NCI-H2227 (cell line): ENCODE measurements around the gene SLC25A52.
"Not testable (repeated sequence)": the region's sequence is repeated elsewhere in the genome, so short reads cannot be mapped to it uniquely, and the experiment has no call there.

Source experiments
- DNase-seq: peaks from one replicate; lab custom pipeline; 2025; ENCODE audit not compliant: unreplicated experiment; lab: John Stamatoyannopoulos, UW

The SLC25A52 gene

DNA sequence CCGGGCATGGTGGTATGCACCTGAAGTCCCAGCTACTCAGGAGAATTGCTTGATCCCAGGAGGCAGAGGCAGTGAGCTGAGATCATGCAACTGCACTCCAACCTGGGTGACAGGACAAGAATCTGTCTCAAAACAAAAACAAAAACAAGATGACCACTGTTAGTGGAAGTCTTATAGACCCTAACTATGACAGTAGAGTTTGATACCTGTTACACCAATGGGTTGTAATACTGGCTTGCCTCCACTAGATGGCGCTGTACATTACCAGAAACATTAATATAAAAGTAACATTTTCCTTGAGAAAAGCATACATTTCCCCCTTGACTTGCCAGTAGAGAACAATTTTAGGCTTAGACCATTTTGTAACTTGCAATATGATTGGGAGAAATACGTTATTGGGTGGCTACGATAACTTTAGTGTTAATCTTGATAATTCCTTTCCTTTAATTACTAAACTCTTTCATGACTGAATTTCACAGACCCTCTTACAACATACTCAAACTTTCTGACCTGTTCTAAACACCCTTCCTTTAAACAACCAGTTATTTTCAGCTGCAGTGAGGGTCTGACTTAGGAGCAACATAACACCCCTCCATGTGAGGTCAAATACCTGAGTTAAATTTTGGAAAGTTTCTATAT is 19.5 kb downstream of the SLC25A52 start:
- peak; percentile 44 for DNase-seq

DNA sequence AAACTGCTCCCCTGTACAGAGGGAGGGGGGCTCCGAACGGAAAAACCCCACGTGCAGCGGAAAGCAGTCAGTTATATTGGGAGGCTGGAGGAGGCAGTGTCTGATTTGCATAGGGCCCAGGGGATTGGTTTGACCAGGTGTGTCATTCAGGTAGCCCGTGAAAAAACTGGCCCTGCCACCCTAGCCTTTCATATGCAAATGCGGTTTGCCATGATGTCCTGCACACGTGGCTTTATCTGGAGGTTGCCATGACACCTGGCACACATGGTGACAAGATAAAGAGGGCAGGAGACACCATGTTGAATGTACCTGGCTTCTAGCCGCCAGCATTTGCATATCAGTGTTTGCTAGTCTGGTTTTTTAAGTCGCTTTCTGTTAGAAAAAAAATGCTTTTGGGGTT is 20.5 kb downstream of the SLC25A52 start:
- DNase-seq, result no peak

- no peak for DNase-seq
Measured at GRCh38 chr18:31739651-31740050, 21.0 kb downstream of the SLC25A52 start.

- no peak for DNase-seq
Measured at GRCh38 chr18:31738460-31739407, 21.9 kb downstream of the SLC25A52 start.

DNA sequence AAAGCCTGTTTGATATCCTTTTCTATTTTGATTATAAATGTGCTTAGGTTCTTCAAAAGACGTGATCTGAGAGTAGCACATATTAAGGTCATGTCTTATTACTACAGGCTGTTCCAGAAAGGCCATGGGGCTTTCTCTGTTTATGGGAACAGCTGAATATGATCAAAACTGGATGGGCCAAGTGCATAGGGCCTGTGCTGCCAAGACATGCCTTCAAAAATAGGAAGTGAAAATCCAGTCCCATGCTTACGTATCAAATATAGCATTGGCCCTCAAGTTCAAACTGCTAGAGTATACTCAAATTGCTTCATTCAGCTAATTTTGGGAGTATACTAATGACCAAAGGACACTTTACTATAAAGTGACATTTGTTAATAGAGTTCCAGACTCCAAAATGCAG is 24.1 kb downstream of the SLC25A52 start:
- DNase-seq, result no peak

DNA sequence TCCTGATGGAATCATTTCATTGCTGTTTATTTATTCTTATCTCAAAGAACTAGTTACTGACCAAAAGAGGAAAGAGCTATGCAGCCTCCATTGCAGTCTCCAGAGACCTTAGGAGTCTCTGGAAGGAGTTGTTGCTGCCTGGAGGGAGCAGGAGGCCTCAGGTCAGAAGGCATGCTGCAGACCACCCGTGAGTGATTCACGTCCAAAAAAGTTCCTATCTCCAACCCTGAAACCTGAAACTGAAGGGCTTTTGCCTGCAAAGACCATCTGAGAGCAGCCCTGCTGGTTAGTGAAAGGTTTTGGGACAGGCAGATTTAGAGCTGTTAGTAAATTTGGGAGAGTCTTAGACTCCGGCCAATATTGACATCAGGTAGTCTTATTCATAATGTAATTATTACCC is 29.1 kb downstream of the SLC25A52 start:
- DNase-seq, result no peak

DNA sequence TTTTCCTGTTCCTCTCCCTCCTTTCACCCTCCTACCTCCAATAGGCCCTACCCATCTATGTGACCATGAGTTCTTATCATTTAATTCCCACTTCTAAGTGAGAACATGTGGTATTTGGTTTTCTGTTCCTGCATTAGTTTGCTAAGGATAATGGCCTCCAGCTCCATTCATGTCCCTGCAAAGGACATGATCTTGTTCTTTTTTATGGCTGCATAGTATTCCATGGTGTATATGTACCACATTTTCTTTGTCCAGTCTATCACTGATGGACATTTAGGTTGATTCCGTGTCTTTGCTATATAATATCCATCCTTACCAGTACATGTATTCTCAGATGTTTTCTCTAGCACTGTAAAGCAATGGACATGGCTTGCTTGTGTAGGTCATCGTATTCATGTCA is 31.5 kb downstream of the SLC25A52 start:
- not testable (repeated sequence) for DNase-seq

DNA sequence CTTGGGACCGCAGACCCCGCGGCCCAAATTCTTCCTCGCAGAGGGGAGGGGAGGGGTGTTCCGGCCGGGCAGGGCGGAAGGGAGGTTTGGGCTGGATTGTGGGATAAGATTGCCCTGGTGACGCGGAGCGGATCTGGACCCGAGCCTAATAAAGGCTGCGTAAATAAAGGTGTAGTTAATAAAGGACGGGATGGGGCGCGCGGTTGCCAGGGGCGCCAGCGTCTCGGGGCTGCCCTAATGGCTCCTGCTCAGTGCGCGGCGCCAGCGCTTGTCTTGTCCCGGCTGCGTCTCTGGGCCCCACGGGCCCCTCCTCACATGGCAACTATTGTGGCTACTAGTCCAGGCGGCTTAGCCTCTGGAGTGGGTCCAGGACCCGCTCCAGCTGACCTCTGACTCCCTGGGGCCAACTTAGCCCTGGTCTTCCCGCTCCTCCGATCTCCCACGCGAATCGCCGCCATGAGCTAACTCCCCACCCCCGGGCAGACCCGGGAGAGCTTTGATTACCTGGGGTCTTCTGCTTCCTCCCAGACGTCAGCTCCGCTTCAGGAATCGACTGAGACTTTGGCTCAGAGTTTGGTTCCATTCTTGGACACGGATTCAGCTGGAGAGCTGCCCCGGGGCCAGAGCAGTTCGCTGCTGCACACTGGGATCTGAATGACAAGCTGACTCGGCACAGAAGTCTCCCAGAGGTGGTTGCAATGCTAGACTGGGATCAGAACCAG is 36.5 kb downstream of the SLC25A52 start:
- DNase-seq, result peak; percentile 21

GRCh38 chr18:31723639-31723989 is 37.1 kb downstream of the SLC25A52 start:
- no peak for DNase-seq

GRCh38 chr18:31722369-31722957 is 38.2 kb downstream of the SLC25A52 start:
- DNase-seq, result peak; percentile 85

DNA sequence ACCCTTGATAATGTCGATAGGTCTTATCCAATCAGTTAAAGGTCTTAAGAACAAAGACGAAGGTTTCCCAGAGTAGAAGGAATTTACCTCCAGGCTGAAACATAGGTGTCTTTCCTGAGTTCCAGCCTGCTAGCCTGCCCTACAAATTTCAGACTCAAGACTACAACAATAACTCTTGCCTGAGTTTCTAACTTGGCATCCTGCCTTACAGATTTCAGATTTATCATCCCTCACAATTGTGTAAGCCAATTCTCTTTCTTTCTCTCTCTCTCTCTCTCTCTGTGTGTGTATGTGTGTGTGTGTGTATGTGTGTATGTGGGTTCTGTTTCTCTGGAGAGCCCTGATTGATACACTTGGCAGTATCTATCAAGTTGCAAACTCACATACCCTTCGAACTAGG is 39.1 kb downstream of the SLC25A52 start:
- DNase-seq, result no peak

GRCh38 chr18:31720867-31721266 is 39.8 kb downstream of the SLC25A52 start:
- DNase-seq, result no peak

DNA sequence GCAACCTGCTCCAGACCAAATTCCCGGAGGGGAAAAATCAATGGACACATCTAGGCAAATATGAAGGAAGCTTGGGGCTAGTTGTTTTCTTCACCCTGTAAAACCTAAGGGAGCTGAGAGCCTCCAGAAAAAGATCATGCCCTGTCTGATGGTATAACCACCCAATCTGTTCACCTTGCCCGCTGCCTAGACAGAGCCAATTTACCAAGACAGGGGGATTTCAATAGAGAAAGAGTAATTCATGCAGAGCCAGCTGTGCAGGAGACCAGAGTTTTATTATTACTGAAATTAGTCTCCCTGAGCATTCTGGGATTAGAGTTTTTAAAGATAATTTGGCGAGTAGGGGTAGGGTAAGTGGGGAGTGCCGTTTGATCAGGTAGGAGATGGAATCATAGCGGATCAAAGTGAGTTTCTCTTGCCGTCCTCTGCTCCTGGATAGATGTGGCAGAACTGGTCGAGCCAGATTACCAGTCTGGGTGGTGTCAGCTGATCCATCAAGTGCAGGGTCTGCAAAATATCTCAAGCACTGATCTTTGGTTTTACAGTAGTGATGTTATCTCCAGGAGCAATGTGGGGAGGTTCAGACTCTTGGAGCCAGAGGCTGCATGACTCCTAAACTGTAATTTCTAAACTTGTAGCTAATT is 41.2 kb downstream of the SLC25A52 start:
- no peak for DNase-seq

GRCh38 chr18:31718386-31718785 is 42.3 kb downstream of the SLC25A52 start:
- DNase-seq, result no peak

DNA sequence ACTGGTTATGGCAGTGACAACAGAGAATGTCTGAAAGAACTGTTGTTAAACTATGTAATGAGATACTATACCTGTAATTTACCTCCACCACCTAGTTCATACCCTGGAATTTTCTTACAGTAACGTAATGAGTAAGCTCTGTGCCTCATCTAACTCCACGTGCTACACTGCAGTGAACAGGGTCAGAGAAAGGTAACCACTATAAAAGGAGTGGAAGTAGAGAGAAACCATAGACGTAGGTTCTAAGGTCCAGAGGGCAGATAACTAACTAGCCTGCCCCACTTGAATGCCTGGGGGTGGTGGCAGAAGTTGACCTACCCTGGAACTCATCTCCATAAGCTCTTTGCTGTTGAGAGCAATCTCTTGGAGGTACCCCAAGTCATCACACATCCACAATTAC is 44.3 kb downstream of the SLC25A52 start:
- DNase-seq, result no peak

- peak; percentile 55 for DNase-seq
Measured at GRCh38 chr18:31711365-31712172, 49.1 kb downstream of the SLC25A52 start.

- no peak for DNase-seq
Measured at GRCh38 chr18:31710826-31711225, 49.9 kb downstream of the SLC25A52 start.
